Left hindlimb (tissue), 1 donor: ENCODE measurements around the gene RNF217.
A peak's percentile ranks its signal among the peaks of the same experiment; 100 is the strongest.

ENCODE experiments used
- DNase-seq: peaks from one replicate; pipeline ENCODE4 v3.0.0-alpha.2; 2018

Gene RNF217

GRCh38 chr6:124990988-124991387 lies 28.8 kb downstream of the RNF217 start:
- DNase-seq = no peak

DNA sequence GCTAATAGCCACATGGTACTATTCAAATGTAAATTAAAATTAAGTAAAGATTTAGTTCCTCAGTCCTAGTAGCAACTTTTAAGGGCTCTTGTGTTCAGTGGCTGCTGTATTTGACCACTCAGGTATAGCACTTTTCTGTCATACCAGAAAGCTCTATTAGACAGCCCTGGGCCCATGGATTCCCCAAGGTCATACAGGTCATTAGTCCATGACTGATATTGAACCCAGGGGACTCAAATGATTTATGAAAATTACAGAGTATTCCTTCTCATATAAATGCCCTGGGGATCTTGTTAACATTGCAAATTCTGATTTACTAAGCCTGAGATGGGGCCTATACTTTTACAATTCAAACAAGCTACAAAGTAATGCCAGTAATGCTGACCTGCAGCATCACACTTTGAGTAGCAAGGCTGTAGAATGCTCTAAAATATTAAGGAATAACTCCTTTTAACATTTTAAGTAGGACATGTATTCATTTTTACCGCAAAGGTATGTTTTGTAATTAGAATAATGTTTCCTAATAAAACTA lies 29.6 kb downstream of the RNF217 start:
- DNase-seq = no peak

DNA sequence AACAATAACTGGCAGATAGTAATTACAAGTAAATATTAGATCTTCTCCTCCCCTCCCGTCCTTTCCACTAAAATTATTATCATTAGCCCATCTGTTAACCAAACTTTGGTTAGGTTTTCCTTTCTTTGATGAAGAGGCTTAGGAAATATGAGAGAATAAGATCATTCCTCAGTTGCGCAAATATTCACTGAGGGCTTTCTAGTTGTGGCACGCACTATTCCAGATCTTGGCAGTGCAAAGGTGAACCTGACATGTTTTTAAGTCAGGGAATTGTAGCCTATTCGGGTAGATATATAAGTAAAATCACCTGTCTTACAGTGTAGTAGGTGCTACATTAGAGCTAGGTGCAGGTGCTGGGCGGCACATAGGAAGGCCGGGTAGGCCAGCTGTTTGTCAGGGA lies 31.1 kb downstream of the RNF217 start:
- DNase-seq = no peak

GRCh38 chr6:124994648-124995047 lies 32.4 kb downstream of the RNF217 start:
- no peak for DNase-seq

- no peak for DNase-seq
Measured at GRCh38 chr6:124995131-124995530, 32.9 kb downstream of the RNF217 start.

DNA sequence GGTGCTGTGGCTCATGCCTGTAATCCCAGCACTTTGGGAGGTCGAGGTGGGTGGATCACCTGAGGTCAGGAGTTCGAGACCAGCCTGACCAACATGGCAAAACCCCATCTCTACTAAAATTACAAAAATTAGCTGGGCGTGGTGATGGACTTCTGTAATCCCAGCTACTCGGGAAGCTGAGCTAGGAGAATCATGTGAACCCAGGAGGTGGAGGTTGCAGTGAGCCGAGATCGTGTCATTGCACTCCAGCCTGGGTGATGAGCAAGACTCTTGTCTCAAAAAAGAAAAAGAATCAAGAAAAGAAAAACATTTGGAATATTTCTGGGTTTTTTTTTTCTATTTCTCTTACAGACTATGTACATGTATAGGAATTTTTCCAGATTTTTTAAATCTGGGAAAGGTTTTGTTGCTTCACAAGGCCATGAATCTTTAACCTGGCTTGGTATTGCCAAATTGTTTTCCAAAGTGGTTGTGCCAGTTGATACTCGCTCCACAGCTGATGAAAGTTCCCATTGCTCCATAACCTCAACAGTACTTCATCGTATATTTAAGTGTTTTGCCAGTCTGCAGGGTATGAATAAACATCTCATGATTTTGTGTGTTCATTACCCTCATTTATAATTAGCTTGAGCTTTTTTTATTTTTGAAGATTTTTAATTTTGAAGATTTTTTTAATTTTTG lies 33.5 kb downstream of the RNF217 start:
- DNase-seq = no peak

DNA sequence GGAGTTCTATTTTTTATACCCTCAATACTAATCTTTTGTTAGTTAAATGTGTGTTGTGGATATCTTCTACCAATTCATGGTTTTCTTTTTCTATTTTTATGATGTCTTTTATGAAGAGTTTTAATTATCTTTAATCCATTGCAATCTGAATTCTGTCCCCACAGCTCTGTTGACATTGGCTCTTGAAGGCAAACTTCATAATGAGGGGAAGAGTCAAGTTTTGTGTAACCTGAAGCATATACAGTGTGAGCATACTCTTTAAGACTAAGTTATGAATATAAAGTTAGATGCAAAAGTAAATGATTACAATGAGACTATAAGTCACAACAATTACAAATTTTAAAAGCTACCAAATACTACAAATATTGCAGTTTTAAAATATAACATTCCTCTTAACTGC lies 34.2 kb downstream of the RNF217 start:
- no peak for DNase-seq

DNA sequence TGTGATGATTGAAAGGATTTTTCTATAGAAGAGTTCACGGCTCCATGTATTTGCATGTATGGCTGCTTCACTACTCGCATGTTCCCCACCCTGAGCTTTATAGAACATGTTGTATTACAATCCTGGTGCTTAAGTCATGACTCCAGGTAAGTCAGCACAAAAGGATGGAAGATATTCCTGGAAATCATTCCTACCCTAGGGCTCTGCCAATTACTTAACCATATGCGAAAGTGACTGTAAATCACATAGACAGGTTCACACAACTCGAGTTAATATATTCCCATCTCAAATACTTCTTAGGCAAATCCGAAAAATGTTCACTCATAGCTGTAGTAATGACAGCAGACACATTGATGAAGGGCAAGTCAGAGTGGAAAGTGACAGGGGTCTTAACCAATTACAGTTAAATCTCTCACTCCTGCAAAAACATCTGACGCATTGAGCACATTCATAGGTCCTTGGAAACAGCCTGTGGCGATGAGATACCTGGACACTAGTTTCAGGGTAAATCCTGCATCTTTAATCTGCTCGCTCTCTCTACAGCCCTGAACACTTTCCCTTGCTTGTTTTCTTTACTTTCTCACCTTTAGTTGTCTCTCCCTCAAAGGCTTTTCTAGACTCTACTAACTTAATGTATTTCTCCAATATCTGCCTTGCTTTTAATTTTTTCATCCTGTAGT lies 35.1 kb downstream of the RNF217 start:
- no peak for DNase-seq

DNA sequence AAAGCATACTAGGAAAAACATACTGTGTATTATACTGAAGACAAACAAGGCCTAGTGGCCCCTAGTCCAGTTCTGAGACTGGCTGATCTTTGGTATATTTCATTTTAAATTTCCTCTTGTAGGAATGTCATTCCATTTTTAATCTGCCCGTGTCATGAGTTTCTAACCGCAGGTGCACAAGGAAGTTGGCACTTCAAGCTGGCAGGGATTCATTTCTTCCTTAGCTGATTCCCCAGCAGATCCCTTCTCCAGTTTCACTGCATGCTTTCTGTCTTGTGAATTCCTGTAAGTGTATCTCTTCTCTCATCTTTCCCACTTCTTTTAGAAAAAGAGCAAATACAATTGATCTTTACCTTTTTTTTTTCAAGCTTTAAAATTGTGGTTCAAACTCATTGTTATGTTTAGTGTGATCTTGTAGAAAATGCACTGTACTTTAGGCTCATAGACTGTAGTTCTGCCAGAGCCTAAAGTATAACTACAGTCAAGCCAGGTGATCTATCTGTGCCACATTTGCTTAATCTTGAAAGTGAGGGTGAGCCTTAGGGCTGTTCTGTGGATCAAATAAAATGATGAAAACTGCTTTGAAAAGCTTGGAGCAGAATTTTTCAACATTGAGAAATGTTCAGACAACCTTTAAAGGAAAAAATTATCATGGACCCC lies 37.0 kb downstream of the RNF217 start:
- DNase-seq = no peak

GRCh38 chr6:125001684-125002405 lies 39.6 kb downstream of the RNF217 start:
- DNase-seq = peak; percentile 43

GRCh38 chr6:125002406-125002741 lies 40.1 kb downstream of the RNF217 start:
- DNase-seq = no peak

GRCh38 chr6:125003070-125003469 lies 40.8 kb downstream of the RNF217 start:
- DNase-seq = no peak

DNA sequence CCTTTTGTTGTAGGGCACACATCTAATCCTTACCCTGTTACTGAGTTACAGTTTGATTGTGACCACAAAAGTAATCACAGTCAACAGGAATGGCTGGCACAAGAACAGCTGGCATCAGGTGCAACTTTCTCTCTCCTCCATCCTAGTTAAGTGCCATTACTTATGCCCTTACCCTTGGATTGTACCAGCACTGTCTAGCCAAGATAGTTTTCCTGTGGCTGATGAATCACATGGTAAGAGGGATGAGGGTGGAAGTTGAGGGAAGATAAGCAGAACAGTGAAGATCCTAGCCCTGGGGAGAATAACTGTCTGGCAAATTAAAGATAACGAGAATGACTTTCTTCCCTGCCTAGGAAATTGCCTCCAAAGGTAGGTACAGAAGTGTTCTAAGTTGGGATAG lies 42.0 kb downstream of the RNF217 start:
- DNase-seq = no peak

DNA sequence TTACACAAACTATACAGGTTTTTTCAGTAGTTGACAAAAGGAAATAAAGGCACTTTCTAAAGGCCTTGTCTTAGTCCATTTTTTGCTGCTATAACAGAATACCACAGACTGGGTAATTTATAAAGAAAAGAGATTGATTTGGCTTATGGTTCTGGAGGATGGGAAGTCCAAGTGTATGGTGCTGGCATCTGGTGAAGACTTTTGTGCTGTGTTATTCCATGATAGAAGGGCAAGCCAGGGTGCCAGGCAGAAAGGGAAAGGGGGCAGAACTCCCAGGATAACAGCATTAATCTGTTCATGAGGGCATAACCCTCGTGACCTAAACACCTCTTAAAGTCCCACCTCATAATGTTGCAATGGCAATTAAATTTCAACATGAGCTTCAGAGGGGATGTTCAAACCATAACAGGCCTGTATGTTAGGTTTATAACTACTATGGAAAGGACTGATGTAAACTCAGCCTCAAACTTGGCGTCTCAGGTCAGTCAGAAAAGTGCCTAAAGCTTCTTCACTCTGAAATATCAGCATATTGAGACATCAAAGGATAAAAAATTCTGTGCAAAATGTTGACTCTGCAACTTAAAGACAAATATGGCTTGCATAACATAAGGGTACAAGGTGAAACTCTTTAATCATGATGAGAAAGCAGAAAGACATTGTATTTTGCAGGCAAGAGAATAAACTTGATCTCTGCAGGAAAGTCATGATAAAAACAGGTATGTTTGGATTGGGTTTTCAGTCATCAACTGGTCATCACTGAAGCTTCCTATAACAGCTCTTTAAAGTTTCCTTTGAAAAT lies 42.8 kb downstream of the RNF217 start:
- DNase-seq = no peak

DNA sequence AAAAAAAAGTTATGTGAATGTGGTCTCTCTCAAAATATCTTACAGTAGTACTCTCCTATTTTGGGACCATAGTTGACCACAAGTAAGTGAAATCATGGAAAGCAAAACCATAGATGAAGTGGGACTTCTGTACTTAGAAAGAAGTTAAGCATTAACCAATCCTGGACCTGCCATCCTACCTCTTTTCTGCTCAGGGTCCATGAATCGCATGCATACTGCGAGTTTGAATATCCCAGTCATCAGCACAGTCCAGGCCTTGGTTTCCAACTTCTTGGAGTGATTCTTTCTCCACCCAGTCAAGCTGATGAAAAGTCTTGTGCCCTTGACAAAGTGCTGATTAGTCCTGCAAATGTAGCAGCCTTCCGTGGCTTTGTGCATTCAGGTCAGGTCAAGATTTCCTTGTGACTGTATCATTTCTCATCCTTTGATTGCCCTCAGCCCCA lies 46.0 kb downstream of the RNF217 start:
- DNase-seq = no peak

DNA sequence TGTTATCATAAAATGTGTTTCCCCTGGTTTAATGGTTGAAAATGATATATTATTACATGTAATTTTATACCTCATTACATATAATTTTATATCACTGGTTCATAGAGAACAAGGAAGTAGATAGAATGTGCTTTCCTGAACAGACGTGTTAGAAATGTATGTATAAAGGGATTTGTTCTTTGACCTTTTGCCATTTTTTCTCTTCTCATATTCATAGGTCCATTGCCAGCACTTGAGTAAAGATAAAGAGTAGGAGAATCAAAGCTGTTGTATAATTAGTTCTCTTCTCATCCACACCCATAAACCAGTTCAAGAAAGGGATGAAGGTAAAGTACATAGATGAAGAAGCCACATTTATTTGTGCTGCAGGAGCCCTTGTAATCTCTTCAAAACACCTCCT lies 46.7 kb downstream of the RNF217 start:
- DNase-seq = no peak

DNA sequence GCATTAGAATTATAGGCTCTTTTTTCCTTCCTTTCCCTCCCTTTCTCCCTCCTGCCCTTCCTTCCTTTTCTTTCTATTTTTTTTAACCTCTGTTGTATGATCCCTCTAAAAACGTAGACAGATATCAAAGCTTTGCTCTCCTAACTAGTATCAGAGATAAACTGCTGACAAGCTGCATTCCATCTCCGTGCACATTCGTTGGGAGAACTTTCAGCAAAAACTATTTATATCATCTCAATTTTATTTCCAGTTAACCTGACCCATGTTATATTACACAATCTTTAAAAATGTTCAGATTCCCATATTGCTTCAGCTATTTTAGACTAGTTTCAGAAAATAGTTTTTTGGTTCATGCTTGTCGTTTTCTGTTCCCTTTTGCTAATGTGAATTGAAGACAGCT lies 47.3 kb downstream of the RNF217 start:
- no peak for DNase-seq

DNA sequence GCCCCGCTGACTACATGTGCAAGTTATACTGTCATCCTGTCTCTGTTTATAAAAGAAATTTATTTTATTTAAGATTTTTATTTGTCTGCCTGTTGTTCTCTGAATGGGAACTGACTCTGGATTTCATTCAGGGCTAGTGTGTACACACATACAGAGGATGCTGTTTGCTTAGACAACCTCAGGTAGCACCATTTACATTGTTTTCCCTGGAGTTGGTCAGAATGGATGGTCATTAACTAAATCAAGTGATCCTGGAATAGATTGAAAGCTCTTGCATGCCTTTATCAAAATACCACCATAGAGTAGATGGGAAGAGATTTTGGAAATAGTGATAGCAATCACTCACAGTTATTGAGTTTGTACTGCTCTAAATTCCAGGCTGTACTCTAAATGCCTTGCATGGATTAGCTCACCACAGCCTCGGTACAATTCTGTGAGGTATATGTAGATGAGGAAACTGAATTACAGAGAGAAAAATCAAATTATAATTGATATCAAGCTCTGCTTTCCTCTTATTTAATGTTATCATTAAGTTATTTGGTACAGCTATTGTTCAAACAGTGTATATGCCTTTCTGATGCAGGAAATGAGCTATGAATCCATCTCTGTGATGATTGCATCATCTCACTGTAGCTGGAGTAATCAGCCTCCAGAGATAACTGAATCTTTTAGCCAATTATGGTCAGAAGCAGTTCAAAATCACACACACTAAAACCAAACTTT lies 51.9 kb downstream of the RNF217 start:
- no peak for DNase-seq

DNA sequence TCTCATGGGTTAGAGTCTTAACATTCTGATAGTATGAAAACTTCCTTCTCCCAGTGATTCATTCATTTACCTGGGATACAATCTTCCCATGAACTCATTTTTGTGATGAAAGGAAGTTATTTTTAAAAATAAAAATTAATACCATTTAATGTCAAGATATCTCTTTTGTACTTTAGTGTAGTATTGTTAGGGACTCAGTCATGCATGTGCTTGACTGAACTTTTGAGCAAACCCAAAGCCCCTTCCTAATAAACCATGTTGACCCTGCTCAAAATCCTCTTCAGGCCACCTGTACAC lies 52.4 kb downstream of the RNF217 start:
- DNase-seq = no peak

DNA sequence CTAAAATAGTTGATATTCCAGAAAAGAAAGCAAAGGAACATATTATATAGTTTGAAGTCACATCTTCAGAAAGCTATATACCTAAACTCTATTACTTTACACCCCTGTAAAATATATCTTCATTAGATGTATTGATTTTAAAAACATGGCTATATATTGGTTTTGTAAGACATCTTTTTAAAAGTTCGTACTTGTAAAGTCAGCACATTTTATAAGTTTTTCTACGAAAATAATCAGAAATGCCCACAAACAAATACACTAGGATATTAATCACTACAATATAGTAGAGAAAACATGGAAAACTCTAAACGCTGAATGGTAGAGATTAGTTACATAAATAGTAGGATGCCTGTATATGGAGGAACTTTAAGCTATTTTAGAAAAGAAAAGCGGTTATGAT lies 52.9 kb downstream of the RNF217 start:
- no peak for DNase-seq

GRCh38 chr6:125018136-125018535 lies 55.9 kb downstream of the RNF217 start:
- DNase-seq = no peak

DNA sequence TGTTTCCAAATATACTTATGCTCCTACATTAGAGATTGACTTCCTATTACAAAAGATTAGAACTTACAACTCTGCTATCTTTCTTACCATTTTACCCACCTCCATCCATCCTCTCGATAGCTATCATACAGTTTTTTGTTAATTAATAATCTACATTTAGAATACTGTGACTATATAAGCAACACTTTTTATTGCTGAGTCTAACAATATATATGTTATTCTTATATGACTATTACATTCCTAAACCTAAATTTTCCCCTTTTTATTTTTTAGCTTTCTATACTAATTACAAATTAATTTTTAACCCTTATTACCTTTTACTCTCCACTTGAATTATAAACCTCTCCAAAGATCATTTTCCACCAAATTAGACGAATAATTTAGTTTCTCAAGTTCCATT lies 57.0 kb downstream of the RNF217 start:
- no peak for DNase-seq
